ENCODE results near the gene CHST3. TPM values are rescaled to one million over a fixed set of nuclear protein-coding genes. Genes with fewer than 3 reads are reported as not detected.

CHST3 gene
- total RNA-seq, 2 donors from 2014 or later: 12.9 to 40.8 TPM

GRCh38 chr10:71995887-71996575 lies 31.8 kb downstream of the CHST3 start:
- no peak overlapping the region for H3K4me3 ChIP-seq (ENCODE audit: low read length)
- no peaks in the 10 kb centered on the region for H3K9me3 ChIP-seq (ENCODE audit: control insufficient read depth, low read length)
- H3K9me3 Mint-ChIP-seq: no peaks in the 10 kb centered on the region
- H3K4me3 Mint-ChIP-seq: no peak overlapping the region
- H3K27ac Mint-ChIP-seq: no peak overlapping the region
- H3K4me1 Mint-ChIP-seq: peaks cover 7% of the 10 kb centered on the region
- no peaks in the 10 kb centered on the region for H3K4me1 ChIP-seq (ENCODE audit: control insufficient read depth, insufficient read depth, low read length)
- no peaks in the 10 kb centered on the region for H3K36me3 ChIP-seq (ENCODE audit: control insufficient read depth, insufficient read depth, low read length)
- H3K9ac ChIP-seq (ENCODE audit: extremely low read depth, low read length, poor library complexity, severe bottlenecking): no peak overlapping the region
- H3K27ac ChIP-seq (ENCODE audit: low read depth, low read length): no peak overlapping the region
- H3K36me3 Mint-ChIP-seq (ENCODE audit: low read depth): no peaks in the 10 kb centered on the region
- DNase-seq: no peak
- H3K27me3 Mint-ChIP-seq (ENCODE audit: insufficient read depth): no peaks in the 10 kb centered on the region
- no peak for TF ChIP-seq CTCF (conservative IDR thresholded peaks at IDR 0.05)
- WGBS, 2 experiments (ENCODE audit: insufficient coverage in 1 of 2, insufficient read length in 1 of 2): 84 to 90% methylated on average over 3 to 4 of the region's 6 CpGs
- no peaks in the 10 kb centered on the region for H3K27me3 ChIP-seq (ENCODE audit: control insufficient read depth, insufficient read depth, low read length, poor library complexity, severe bottlenecking)

- Histone ChIP-seq H3K36me3 (ENCODE audit: control insufficient read depth, insufficient read depth, low read length) (no peaks in the 10 kb centered on the region), H3K4me3 (ENCODE audit: low read length) (no peak overlapping the region), H3K27me3 (ENCODE audit: control insufficient read depth, insufficient read depth, low read length, poor library complexity, severe bottlenecking) (no peaks in the 10 kb centered on the region), H3K27ac (ENCODE audit: low read depth, low read length) (no peak overlapping the region), H3K4me1 (ENCODE audit: control insufficient read depth, insufficient read depth, low read length) (no peaks in the 10 kb centered on the region), H3K9me3 (ENCODE audit: control insufficient read depth, low read length) (no peaks in the 10 kb centered on the region), H3K9ac (ENCODE audit: extremely low read depth, low read length, poor library complexity, severe bottlenecking) (no peak overlapping the region)
- peaks cover 7% of the 10 kb centered on the region for H3K4me1 Mint-ChIP-seq
- no peak overlapping the region for H3K27ac Mint-ChIP-seq
- no peaks in the 10 kb centered on the region for H3K27me3 Mint-ChIP-seq (ENCODE audit: insufficient read depth)
- WGBS, 2 experiments (ENCODE audit: insufficient coverage in 1 of 2, insufficient read length in 1 of 2): 93 to 100% methylated on average over 5 to 13 of the region's 13 CpGs
- no peak for TF ChIP-seq CTCF (conservative IDR thresholded peaks at IDR 0.05)
- H3K36me3 Mint-ChIP-seq (ENCODE audit: low read depth): no peaks in the 10 kb centered on the region
- no peak for DNase-seq
- H3K9me3 Mint-ChIP-seq: no peaks in the 10 kb centered on the region
- no peak overlapping the region for H3K4me3 Mint-ChIP-seq
Observed at GRCh38 chr10:71996592-71997371, 32.6 kb downstream of the CHST3 start.

- TF ChIP-seq CTCF (conservative IDR thresholded peaks at IDR 0.05): no peak
- no peaks in the 10 kb centered on the region for H3K9me3 Mint-ChIP-seq
- no peak for DNase-seq
- Histone ChIP-seq H3K9me3 (ENCODE audit: control insufficient read depth, low read length) (no peaks in the 10 kb centered on the region), H3K36me3 (ENCODE audit: control insufficient read depth, insufficient read depth, low read length) (no peaks in the 10 kb centered on the region), H3K4me3 (ENCODE audit: low read length) (no peak overlapping the region), H3K27ac (ENCODE audit: low read depth, low read length) (peak overlapping the region; percentile 18), H3K4me1 (ENCODE audit: control insufficient read depth, insufficient read depth, low read length) (no peaks in the 10 kb centered on the region), H3K9ac (ENCODE audit: extremely low read depth, low read length, poor library complexity, severe bottlenecking) (no peak overlapping the region), H3K27me3 (ENCODE audit: control insufficient read depth, insufficient read depth, low read length, poor library complexity, severe bottlenecking) (no peaks in the 10 kb centered on the region)
- H3K4me3 Mint-ChIP-seq: no peak overlapping the region
- H3K4me1 Mint-ChIP-seq: peaks cover 7% of the 10 kb centered on the region
- peak overlapping the region; percentile 64 for H3K27ac Mint-ChIP-seq
- H3K27me3 Mint-ChIP-seq (ENCODE audit: insufficient read depth): no peaks in the 10 kb centered on the region
- 92 to 98% methylated on average over 7 to 14 of the region's 14 CpGs for whole genome bisulfite sequencing, 2 experiments (ENCODE audit: insufficient coverage in 1 of 2, insufficient read length in 1 of 2)
- no peaks in the 10 kb centered on the region for H3K36me3 Mint-ChIP-seq (ENCODE audit: low read depth)
Observed at GRCh38 chr10:71998119-71998839, 34.1 kb downstream of the CHST3 start.
